Measurements from ENCODE around the gene PRSS58.

The PRSS58 gene

GRCh38 chr7:142257958-142258357 is at the start of gene PRSS58:
TSS of gene PRSS58 (minus strand) at chr7:142258058. CDS start at chr7:142257707, 351 bp downstream.
- DNase-seq: no peak

- no peak for DNase-seq
These were observed 49.5 kb upstream of the PRSS58 start for GRCh38 chr7:142307246-142307900.

- no peak for DNase-seq
These were observed 45.8 kb upstream of the PRSS58 start for GRCh38 chr7:142303650-142304049.

- no peak for DNase-seq
These were observed 44.2 kb upstream of the PRSS58 start for GRCh38 chr7:142301923-142302550.

GRCh38 chr7:142301299-142301698 is 43.4 kb upstream of the PRSS58 start:
- no peak for DNase-seq

- no peak for DNase-seq
These were observed 42.8 kb upstream of the PRSS58 start for GRCh38 chr7:142300689-142301088.

- no peak for DNase-seq
These were observed 41.5 kb upstream of the PRSS58 start for GRCh38 chr7:142299237-142299781.

- DNase-seq: no peak
These were observed 40.8 kb upstream of the PRSS58 start for GRCh38 chr7:142298627-142299026.

- no peak for DNase-seq
These were observed 40.2 kb upstream of the PRSS58 start for GRCh38 chr7:142298009-142298408.

- no peak for DNase-seq
These were observed 22.4 kb upstream of the PRSS58 start for GRCh38 chr7:142280263-142280662.

- DNase-seq: no peak
These were observed 21.7 kb upstream of the PRSS58 start for GRCh38 chr7:142279601-142280000.

GRCh38 chr7:142275028-142275427 is 17.2 kb upstream of the PRSS58 start:
- no peak for DNase-seq

GRCh38 chr7:142272841-142273240 is 15.0 kb upstream of the PRSS58 start:
- no peak for DNase-seq

GRCh38 chr7:142263598-142264380 is 5.9 kb upstream of the PRSS58 start:
- DNase-seq: no peak

GRCh38 chr7:142250705-142251104 is 7.2 kb downstream of the PRSS58 start:
- no peak for DNase-seq

- DNase-seq: no peak
These were observed 7.9 kb downstream of the PRSS58 start for GRCh38 chr7:142249918-142250317.

GRCh38 chr7:142248166-142249160 is 9.4 kb downstream of the PRSS58 start:
- no peak for DNase-seq

GRCh38 chr7:142243823-142244222 is 14.0 kb downstream of the PRSS58 start:
- DNase-seq: no peak

- no peak for DNase-seq
These were observed 17.3 kb downstream of the PRSS58 start for GRCh38 chr7:142240546-142240945.

- DNase-seq: no peak
These were observed 26.1 kb downstream of the PRSS58 start for GRCh38 chr7:142231716-142232115.

- DNase-seq: no peak
These were observed 29.2 kb downstream of the PRSS58 start for GRCh38 chr7:142228537-142229104.

All from NCI-H1105 (cell line).